Neural progenitor cell (in vitro differentiated cells): ENCODE measurements around the gene EAPP.

ENCODE experiments used
- CTCF ChIP-seq: fragments of 200-600 bp; sonication (generic); IDR thresholded peaks from 2 replicates; pipeline ENCODE4 v1.5.1; 2017; ENCODE audit warnings: antibody characterized with exemption, mild to moderate bottlenecking
- EZH2 ChIP-seq: fragments of 200-600 bp; sonication (generic); IDR thresholded peaks from 2 replicates; pipeline ENCODE4 v1.6.1; 2017; ENCODE audit warnings: antibody characterized with exemption, mild to moderate bottlenecking, moderate library complexity
- EZH2phosphoT487 ChIP-seq: fragments of 200-600 bp; sonication (generic); IDR thresholded peaks from 2 replicates; pipeline ENCODE4 v1.6.1; 2017; ENCODE audit warnings: antibody characterized with exemption

GRCh38 chr14:34568803-34569202 is 29.3 kb upstream of the EAPP start:
- no peak for TF ChIP-seq CTCF
- no peak for TF ChIP-seq EZH2
- no peak for TF ChIP-seq EZH2phosphoT487
